GM13977 (cell line): ENCODE data around the gene MYO9A.

Experiments
- DNase-seq: peaks from one replicate; pipeline ENCODE4 v3.0.0; 2012; ENCODE audit warnings: low spot score
- CTCF ChIP-seq: IDR thresholded peaks from 2 replicates; pipeline ENCODE4 v1.5.1; 2012; ENCODE audit warnings: mild to moderate bottlenecking, control low read depth; ENCODE audit not compliant: insufficient read depth; ENCODE audit errors: extremely low read depth, missing control alignments
- in situ Hi-C: fragments of 300-500 bp; cut with MboI; formaldehyde crosslinking; loops from one replicate; pipeline ENCODE4 v1.12.0; 2022; ENCODE audit warnings: low sequenced_read_pairs, low pct_unique_long_range_greater_than_20kb, mixed read lengths, inconsistent platforms; ENCODE audit not compliant: unreplicated experiment

Gene MYO9A

GRCh38 chr15:72136170-72137051 is 18.5 kb upstream of the MYO9A start:
- in situ Hi-C loops = no loop called here
- TF ChIP-seq CTCF = no peak

GRCh38 chr15:72135719-72136118 is 17.8 kb upstream of the MYO9A start:
- in situ Hi-C loops = no loop called here
- no peak for DNase-seq
- TF ChIP-seq CTCF = no peak

More at GRCh38 chr15:72136170-72137051, 18.5 kb upstream of the MYO9A start:
- DNase-seq = no peak

GRCh38 chr15:72133211-72133610 is 15.3 kb upstream of the MYO9A start:
- TF ChIP-seq CTCF = no peak
- in situ Hi-C loops = no loop called here
- DNase-seq = no peak

- TF ChIP-seq CTCF = no peak
- no peak for DNase-seq
- in situ Hi-C loops = no loop called here
Measured at GRCh38 chr15:72131922-72132321, 14.0 kb upstream of the MYO9A start.

- TF ChIP-seq CTCF = no peak
- no peak for DNase-seq
- in situ Hi-C loops = no loop called here
Measured at GRCh38 chr15:72130272-72130671, 12.3 kb upstream of the MYO9A start.

GRCh38 chr15:72128359-72128758 is 10.4 kb upstream of the MYO9A start:
- no peak for DNase-seq
- TF ChIP-seq CTCF = no peak
- in situ Hi-C loops = no loop called here
